ENCODE data around the gene XCL1.
"Not testable (repeated sequence)": the region's sequence is repeated elsewhere in the genome, so short reads cannot be mapped to it uniquely, and the experiment has no call there.

The XCL1 gene, protein sequence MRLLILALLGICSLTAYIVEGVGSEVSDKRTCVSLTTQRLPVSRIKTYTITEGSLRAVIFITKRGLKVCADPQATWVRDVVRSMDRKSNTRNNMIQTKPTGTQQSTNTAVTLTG

DNA sequence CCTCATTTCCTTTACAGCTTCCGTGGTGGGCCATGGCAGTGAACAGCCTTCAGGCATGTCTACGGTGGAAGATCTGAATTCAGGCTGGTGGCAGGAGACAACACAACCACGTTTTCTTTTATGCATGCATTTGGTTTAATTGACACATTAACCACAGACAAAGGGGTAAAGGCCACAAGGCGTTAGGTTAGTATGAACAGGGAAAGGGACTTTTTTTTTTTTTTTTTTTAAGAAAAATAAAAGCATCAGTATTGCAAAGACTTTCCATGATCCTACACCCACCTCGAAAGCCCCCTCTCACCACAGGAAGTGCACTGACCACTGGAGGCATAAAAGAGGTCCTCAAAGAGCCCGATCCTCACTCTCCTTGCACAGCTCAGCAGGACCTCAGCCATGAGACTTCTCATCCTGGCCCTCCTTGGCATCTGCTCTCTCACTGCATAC lies at the start of gene XCL1:
XCL1 (plus strand) TSS at position 361 of the 444 bp plus-strand sequence; CDS start at position 394, 33 bp downstream.
- DNase-seq: peak; percentile 48

- no peak for DNase-seq
Measured at GRCh38 chr1:168529518-168529917, 46.9 kb upstream of the XCL1 start.

GRCh38 chr1:168531615-168532345 lies 44.6 kb upstream of the XCL1 start:
- DNase-seq: no peak

DNA sequence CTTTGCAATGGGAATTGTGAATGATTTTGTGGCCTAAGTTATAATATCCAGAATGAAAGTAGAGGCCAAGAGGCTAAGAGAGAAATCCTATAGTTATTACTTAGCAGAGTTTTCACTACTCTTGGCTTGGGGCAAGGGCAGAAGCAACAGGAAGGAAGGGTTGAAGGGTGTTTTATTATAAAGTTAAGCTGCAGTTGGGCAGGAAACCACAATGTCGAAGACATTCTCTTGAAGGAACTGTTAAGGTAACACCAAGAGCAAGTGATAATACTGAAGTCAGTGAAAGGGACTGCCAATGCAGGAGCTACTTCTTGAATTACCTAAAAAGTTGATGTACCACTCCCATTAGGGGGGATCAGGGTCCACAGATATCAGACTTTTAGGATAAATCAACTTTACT lies 40.9 kb upstream of the XCL1 start:
- no peak for DNase-seq

- not testable (repeated sequence) for DNase-seq
Measured at GRCh38 chr1:168540798-168541197, 35.6 kb upstream of the XCL1 start.

DNA sequence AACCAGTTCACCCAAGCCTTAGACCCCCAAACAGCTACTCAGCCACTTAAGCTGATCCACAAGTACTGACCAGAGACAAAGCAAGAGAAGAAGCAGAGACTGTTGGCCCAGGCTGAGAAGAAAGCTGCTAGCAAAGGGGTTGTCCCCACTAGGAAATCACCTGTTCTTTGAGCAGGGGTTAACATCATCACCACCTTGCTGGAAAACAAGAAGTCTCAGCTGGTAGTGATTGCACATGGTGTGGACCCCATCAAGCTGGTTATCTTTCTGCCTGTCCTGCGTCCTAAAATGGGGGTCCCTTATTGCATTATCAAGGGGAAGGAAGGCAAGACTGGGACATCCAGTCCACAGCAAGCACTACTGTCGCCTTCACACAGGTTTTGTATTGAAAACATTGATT lies 33.4 kb upstream of the XCL1 start:
- not testable (repeated sequence) for DNase-seq

DNA sequence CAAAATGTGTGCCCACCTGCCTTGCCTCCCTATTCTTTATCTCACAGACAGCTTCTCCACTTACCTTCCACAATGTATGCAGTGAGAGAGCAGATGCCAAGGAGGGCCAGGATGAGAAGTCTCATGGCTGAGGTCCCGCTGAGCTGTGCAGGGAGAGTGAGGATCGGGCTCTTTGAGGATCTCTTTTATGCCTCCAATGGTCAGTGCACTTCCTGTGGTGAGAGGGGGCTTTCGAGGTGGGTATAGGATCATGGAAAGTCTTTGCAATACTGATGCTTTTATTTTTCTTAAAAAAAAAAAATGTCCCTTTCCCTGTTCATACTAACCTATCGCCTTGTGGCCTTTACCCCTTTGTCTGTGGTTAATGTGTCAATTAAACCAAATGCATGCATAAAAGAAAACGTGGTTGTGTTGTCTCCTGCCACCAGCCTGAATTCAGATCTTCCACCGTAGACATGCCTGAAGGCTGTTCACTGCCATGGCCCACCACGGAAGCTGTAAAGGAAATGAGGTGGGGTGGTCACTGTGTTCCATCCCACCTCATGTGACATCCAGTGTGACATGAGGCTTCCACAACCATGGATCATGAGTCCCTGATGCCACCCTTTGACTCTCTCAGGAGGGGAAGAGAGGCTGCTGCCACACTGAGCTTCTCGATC lies 32.4 kb upstream of the XCL1 start, which contains the start of gene XCL2:
XCL2 (minus strand) TSS at position 158 of the 659 bp plus-strand sequence; CDS start at position 125, 33 bp downstream.
- not testable (repeated sequence) for DNase-seq

GRCh38 chr1:168545678-168546552 lies 30.5 kb upstream of the XCL1 start:
- not testable (repeated sequence) for DNase-seq

DNA sequence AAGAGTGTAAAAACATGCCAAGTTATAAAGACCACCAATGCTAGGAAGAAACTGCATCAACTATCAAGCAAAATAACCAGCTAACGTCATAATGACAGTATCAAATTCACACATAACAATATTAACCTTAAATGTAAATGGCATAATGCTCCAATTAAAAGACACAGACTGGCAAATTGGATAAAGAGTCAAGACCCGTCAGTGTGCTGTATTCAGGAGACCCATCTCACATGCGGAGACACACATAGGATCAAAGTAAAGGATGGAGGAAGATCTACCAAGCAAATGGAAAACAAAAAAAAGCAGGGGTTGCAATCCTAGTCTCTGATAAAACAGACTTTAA lies 29.9 kb upstream of the XCL1 start:
- not testable (repeated sequence) for DNase-seq

GRCh38 chr1:168550971-168551370 lies 25.4 kb upstream of the XCL1 start:
- DNase-seq: no peak

GRCh38 chr1:168551688-168552087 lies 24.7 kb upstream of the XCL1 start:
- no peak for DNase-seq

GRCh38 chr1:168552961-168553360 lies 23.4 kb upstream of the XCL1 start:
- DNase-seq: no peak

- DNase-seq: peak; percentile 56
Measured at GRCh38 chr1:168553680-168554553, 22.5 kb upstream of the XCL1 start.

DNA sequence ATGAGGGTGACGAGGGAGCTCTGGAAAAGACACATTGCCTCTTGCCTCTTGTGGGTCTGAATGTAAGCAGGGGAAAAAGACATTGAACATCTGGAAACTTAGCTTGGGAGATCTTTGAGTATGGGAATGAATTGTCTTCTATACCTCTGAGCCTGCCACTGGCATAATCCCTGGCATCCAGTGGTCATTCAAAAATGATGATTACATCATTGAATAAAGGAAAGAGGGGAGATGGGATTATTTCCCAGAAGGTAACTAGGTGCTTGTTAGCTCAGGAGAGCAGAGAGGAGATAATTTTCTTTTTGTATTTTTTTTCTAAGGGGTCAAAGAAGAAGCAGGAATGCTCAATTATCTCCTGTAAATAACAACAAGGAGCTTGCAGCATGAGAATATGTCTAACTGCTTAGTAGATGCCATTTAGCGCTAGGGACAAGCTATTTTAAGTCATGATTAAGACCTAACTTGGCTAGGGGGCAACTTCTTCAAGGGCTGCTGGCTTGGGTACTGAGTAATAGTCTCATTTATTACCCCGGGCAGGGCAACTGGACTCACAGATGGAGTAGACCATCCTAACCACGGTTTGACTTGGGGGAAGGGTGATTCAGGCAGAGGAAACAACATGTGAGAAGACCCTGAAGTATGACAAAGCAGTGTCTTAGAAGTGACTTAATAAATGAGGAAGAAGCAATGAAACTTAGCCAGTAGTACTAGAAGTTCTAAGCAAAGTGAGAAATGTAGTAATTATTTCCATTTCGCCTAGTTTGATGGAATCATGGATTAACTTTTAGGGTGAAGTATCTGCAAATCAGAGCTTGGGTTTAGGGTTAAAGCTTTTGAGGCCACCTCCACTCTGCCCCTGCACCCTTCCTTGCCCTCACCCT lies 21.6 kb upstream of the XCL1 start:
- DNase-seq: no peak

DNA sequence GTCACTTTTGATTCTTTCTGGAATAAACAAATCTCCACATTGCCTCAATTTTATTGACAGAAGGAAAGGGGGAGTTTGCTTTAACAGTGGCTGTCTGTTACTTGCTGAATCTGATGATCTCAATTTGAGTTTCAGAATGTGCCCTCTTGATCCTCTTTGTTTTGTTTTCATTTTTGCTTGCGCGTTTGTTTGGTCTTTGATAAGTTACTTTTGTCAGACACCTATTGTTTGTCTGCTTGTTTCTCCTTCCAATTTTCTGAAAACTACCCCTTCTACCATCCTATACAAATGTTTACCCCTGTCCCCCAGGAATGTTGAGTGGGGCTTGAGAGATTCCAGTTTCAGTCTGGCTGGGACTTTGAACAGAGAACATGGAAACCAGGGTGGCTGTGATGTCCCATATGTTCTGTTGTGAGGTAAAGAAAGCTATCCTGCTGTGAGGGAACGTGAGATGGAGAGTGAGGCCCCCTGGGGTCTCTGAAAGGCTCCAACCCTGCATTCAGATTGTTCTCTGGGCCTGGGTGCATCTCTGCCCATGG lies 20.8 kb upstream of the XCL1 start:
- no peak for DNase-seq

DNA sequence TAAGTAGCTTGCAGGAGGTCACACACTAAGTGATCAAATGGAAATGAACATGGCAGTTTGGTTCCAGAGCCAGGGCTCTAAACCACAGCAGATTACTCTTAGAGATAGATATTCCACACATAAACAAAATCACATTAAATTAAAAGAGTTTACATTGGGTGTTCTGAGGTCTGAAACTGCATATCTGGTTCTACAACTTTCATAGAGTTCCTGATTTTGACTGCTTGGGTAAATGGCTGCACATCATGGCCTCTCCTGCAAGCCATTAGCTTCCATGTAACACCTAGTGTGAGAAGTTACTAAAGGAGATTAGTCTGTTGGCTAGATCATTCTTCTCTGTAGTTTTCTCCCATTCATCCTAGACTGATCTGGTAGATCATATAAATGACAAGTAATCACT lies 19.8 kb upstream of the XCL1 start:
- no peak for DNase-seq

- no peak for DNase-seq
Measured at GRCh38 chr1:168560370-168560769, 16.0 kb upstream of the XCL1 start.

GRCh38 chr1:168561989-168562388 lies 14.4 kb upstream of the XCL1 start:
- no peak for DNase-seq

GRCh38 chr1:168565825-168566224 lies 10.6 kb upstream of the XCL1 start:
- DNase-seq: no peak

- no peak for DNase-seq
Measured at GRCh38 chr1:168567007-168567406, 9.4 kb upstream of the XCL1 start.

GRCh38 chr1:168567568-168567967 lies 8.8 kb upstream of the XCL1 start:
- no peak for DNase-seq
